Calu3 (cell line): ENCODE measurements around the gene LILRA1. TPM values are rescaled to one million over a fixed set of nuclear protein-coding genes. Genes with fewer than 3 reads are reported as not detected.
"Not testable (repeated sequence)": the region's sequence is repeated elsewhere in the genome, so short reads cannot be mapped to it uniquely, and the experiment has no call there.

ENCODE experiments used
- Bru-seq: library from RNA; stranded (reverse); fragments of 400-500 nt; gene quantifications from one replicate; lab custom pipeline; 2021; lab: Mats Ljungman, UMichigan
- BruChase-seq, 2 experiments: library from RNA; stranded (reverse); fragments of 400-500 nt; gene quantifications; one replicate each; lab custom pipeline; 2021; lab: Mats Ljungman, UMichigan
- BruUV-seq: library from RNA; stranded (reverse); fragments of 400-500 nt; replicated peaks from 2 replicates; lab custom pipeline; 2021; lab: Mats Ljungman, UMichigan
- CTCF ChIA-PET: fragments of 300-600 bp; sonication (Branson Sonifier 250); formaldehyde crosslinking; loops from one replicate; lab custom pipeline; 2022; ENCODE audit warnings: antibody characterized with exemption; lab: Charles Lee
- DNase-seq: peaks from one replicate; pipeline ENCODE4 v3.0.0; 2022
- H3K27ac Mint-ChIP-seq: one replicate; pipeline ENCODE4 v1.8.0; 2022; ENCODE audit warnings: mixed read lengths; ENCODE audit not compliant: unreplicated experiment
- H3K27me3 Mint-ChIP-seq: one replicate; pipeline ENCODE4 v1.8.0; 2022; ENCODE audit warnings: mixed read lengths; ENCODE audit not compliant: unreplicated experiment
- H3K36me3 Mint-ChIP-seq: one replicate; pipeline ENCODE4 v1.8.0; 2022; ENCODE audit warnings: mild to moderate bottlenecking, moderate library complexity, mixed read lengths; ENCODE audit not compliant: insufficient read depth, unreplicated experiment
- H3K4me1 Mint-ChIP-seq: one replicate; pipeline ENCODE4 v1.8.0; 2022; ENCODE audit warnings: mild to moderate bottlenecking, low read depth, mixed read lengths; ENCODE audit not compliant: unreplicated experiment
- H3K4me3 Mint-ChIP-seq: one replicate; pipeline ENCODE4 v1.8.0; 2022; ENCODE audit warnings: mild to moderate bottlenecking, low read depth, moderate library complexity, mixed read lengths; ENCODE audit not compliant: unreplicated experiment
- H3K9me3 Mint-ChIP-seq: one replicate; pipeline ENCODE4 v1.8.0; 2022; ENCODE audit warnings: low read depth, mixed read lengths; ENCODE audit not compliant: unreplicated experiment
- CTCF ChIP-seq: fragments of 200-600 bp; IDR thresholded peaks from one replicate; pipeline ENCODE4 v1.8.0; 2022; ENCODE audit warnings: antibody characterized with exemption; ENCODE audit not compliant: unreplicated experiment
- intact Hi-C: fragments of 100-400 bp; cut with micrococcal nuclease; formaldehyde crosslinking; loops from one replicate; pipeline ENCODE4 v1.10.0; 2022; ENCODE audit not compliant: unreplicated experiment
- long read RNA-seq: library from polyadenylated mRNA; stranded (forward); transcript quantifications from one replicate; pipeline ENCODE4 v2.0.0, GENCODE V29; 2022
- total RNA-seq: library from RNA; stranded (reverse); gene quantifications from 2 replicates; pipeline ENCODE4 v1.2.3, GENCODE V29; 2022

LILRA1 gene
- total RNA-seq (not detected in 2 replicates), Bru-seq, nascent RNA (not detected), BruChase-seq, experiment 1, labeled RNA remaining after a 6-hour chase (not detected), BruChase-seq, experiment 2, labeled RNA remaining after a 2-hour chase (not detected)
- long read RNA-seq = 0 reads

- H3K9me3 Mint-ChIP-seq = not testable (repeated sequence)
Measured at GRCh38 chr19:54593445-54593844, at the start of gene LILRA1. TSS of gene LILRA1 (plus strand) at chr19:54593632. CDS start at chr19:54594245, 613 bp downstream.

DNA sequence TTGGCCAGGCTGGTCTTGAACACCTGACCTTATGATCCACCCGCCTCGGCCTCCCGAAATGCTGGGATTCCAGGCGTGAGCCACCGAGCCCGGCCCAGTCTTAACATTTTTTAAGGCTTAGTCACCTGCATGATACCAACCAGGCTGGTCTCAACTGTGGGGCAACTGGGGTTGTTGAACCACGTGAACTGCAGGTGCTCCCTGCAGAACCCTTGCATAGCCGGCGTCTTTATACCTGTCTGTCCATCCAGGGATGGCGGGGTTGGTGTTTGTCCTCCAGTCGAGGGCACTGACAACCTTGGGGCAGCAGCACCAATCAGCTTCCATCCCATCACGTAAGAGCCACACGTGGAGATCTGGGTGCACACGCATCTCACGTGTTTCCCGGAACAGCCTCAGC, 44.6 kb upstream of the LILRA1 start:
- no peak for DNase-seq
- no peak overlapping the region for H3K27ac Mint-ChIP-seq
- H3K4me1 Mint-ChIP-seq = no peaks in the 10 kb centered on the region
- H3K4me3 Mint-ChIP-seq = no peak overlapping the region
- peaks cover 25% of the 10 kb centered on the region for H3K27me3 Mint-ChIP-seq
- H3K9me3 Mint-ChIP-seq = peaks cover 8% of the 10 kb centered on the region
- no TSS peak for BruUV-seq
- H3K36me3 Mint-ChIP-seq = no peaks in the 10 kb centered on the region
- TF ChIP-seq CTCF = no peak
- CTCF ChIA-PET = interaction anchor here (0.5 kb wide), 1 partner anchor 157 kb away, joined by 4 read pairs; no protein-coding TSS in a partner anchor
- intact Hi-C loops = no loop called here

More at GRCh38 chr19:54593445-54593844, at the start of gene LILRA1:
- intact Hi-C loops, DNase-seq, BruUV-seq, H3K4me3 Mint-ChIP-seq, H3K36me3 Mint-ChIP-seq, CTCF ChIA-PET, H3K4me1 Mint-ChIP-seq, H3K27ac Mint-ChIP-seq: not testable (repeated sequence)
- H3K27me3 Mint-ChIP-seq = peaks cover 95% of the 10 kb centered on the region

GRCh38 chr19:54549224-54549623, 44.2 kb upstream of the LILRA1 start:
- no peak for TF ChIP-seq CTCF
- CTCF ChIA-PET = interaction anchor here (0.5 kb wide), 1 partner anchor 157 kb away, joined by 4 read pairs; no protein-coding TSS in a partner anchor
- no peak for DNase-seq
- intact Hi-C loops = no loop called here
- BruUV-seq = no TSS peak
- Mint-ChIP-seq H3K4me3 (no peak overlapping the region), H3K36me3 (no peaks in the 10 kb centered on the region), H3K27ac (no peak overlapping the region), H3K4me1 (no peaks in the 10 kb centered on the region), H3K9me3 (peaks cover 8% of the 10 kb centered on the region), H3K27me3 (peaks cover 21% of the 10 kb centered on the region)

DNA sequence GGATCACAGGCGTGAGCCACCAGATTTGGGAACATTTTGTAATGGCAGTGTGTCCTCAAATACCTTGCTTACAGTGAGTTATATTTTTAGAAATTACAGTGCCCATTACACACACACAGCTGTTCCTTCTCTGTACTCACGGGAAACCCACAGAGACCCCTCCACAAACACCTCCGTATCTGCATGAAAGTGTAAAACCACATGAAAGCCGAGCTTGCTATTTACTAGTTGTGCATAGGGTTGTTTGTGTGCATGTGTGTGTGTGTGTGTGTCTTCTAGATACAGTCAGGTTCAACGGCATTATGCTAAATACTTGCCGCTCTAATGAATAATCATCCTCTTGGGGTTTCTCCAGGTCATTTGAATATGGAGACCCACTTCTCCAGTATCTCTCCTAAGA, 42.1 kb upstream of the LILRA1 start:
- no peaks in the 10 kb centered on the region for H3K36me3 Mint-ChIP-seq
- DNase-seq = no peak
- TF ChIP-seq CTCF = no peak
- peaks cover 5% of the 10 kb centered on the region for H3K27me3 Mint-ChIP-seq
- intact Hi-C loops = no loop called here
- peaks cover 5% of the 10 kb centered on the region for H3K9me3 Mint-ChIP-seq
- no peak overlapping the region for H3K4me3 Mint-ChIP-seq
- no peaks in the 10 kb centered on the region for H3K4me1 Mint-ChIP-seq
- CTCF ChIA-PET = no interaction called here
- H3K27ac Mint-ChIP-seq = no peak overlapping the region
- BruUV-seq = no TSS peak
